Inferior parietal cortex (tissue), 1 donor: ENCODE results near the gene THAP9.

Experiments
- DNase-seq: peaks from one replicate; pipeline ENCODE4 v3.0.0-alpha.2; 2016; ENCODE audit errors: extremely low spot score

Gene THAP9

GRCh38 chr4:82965763-82966162, 65.2 kb downstream of the THAP9 start:
- no peak for DNase-seq

DNA sequence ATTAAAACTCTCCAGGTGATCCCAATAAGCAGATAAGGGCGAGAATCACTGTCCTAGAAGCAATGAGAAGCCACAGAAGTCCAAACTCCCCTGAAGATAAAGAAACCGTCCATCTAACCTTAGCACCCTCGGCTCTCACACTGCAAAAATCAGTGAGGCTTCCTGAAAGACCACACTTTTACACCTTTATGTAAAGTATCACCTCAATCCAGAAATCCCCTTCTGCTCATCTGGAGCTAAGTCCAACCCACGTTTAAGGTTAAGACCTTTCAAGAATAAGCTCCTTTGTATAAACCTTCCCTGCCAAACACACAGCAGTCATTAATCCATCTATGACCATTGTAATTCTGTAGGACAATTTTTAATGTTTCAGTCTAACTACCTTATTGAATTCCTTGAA, 68.4 kb downstream of the THAP9 start:
- DNase-seq = no peak

GRCh38 chr4:82969414-82969813, 68.9 kb downstream of the THAP9 start:
- no peak for DNase-seq
